Epithelial cell of prostate (primary cell): ENCODE data around the gene LPIN1.
"Not testable (repeated sequence)": the region's sequence is repeated elsewhere in the genome, so short reads cannot be mapped to it uniquely, and the experiment has no call there.

Source experiments
- DNase-seq: peaks from one replicate; pipeline ENCODE4 v3.0.0-alpha.2; 2011; ENCODE audit warnings: low read depth, low spot score
- H3K27ac ChIP-seq: fragments of 450-650 bp; 2 replicates; pipeline ENCODE4 v1.5.1; 2017; ENCODE audit warnings: mild to moderate bottlenecking

The LPIN1 gene

DNA sequence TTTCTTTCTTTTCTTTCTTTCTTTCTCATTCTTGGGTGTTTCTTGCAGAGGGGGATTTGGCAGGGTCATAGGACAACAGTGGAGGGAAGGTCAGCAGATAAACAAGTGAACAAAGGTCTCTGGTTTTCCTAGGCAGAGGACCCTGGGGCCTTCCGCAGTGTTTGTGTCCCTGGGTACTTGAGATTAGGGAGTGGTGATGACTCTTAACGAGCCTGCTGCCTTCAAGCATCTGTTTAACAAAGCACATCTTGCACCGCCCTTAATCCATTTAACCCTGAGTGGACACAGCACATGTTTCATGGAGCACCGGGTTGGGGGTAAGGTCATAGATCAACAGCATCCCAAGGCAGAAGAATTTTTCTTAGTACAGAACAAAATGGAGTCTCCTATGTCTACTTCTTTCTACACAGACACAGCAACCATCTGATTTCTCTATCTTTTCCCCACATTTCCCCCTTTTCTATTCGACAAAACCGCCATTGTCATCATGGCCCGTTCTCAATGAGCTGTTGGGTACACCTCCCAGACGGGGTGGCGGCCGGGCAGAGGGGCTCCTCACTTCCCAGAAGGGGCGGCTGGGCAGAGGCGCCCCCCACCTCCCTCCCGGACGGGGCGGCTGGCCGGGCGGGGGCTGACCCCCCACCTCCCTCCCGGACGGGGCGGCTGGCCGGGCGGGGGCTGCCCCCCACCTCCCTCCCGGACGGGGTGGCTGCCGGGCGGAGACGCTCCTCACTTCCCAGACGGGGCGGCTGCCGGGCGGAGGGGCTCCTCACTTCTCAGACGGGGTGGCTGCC lies 12.9 kb downstream of the LPIN1 start:
- DNase-seq, H3K27ac ChIP-seq: not testable (repeated sequence)

DNA sequence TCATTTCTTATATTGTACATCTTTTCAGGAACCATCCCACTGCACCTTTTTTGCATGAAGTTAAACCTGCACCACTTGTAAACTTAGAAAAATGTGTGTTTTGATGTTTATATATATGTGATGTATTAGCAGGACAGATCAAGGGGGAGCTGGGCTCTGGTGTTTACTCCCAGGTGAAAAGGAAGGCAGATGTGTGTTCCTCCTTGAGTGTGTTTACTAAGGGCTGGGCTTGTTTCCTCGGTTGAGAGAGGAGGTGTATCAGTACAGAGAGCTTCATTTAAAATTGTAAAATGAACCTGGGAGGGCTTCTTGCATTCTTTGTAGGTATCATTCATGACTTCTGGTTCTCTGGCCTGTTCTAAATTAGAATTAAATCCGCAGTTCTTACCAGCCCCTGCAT lies 14.8 kb downstream of the LPIN1 start:
- H3K27ac ChIP-seq, result no peak overlapping the region
- DNase-seq, result no peak

DNA sequence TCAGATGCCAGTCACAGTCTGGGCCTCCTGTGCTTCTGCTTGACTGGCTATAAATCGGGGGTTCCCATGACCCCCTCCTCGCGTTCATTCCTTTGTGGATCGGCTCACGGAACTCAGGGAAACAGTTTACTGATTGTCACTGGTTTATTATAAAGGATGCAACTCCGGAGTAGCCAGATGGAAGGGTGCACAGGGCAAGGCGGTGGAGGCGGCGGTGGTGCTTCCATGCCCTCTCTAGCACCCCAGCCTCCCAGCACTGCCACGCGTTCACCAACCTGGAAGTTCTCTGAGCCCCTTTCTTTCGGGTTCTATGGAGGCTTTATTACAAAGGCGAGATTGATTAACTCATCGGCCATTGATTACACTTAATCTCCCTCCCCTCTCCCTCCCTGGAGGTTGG lies 15.6 kb downstream of the LPIN1 start:
- no peak overlapping the region for H3K27ac ChIP-seq
- no peak for DNase-seq

DNA sequence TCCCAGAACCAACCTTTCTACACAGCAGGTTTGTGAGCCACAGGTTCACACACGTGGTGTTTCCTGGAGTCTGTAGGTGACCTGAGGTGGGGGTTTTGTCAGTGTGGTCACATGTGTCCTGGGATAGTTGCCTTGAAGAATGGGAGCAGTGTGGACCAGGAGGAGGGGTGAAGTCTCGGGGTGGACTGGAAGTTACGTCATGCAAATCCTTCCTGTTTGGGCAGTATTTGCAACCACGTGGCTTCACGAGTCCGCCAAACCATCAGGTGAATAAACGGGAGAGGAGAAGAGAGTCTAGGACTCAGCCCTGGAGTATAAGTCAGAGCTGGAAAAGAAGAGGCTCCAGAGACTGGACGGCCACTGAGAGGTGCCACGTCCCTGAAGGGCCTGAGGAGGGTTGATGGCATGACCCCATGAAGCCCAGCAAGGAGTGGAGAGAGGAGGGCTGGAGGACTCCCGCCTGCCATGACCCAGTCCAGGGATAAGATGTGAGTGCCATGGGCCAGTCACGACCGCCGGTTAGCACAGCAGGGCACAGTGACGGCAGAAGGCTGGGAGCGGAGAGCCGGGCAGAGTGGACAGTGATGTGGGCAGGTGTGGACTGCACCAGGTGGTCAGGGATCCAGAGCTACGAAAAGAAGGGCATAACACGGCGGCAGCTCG lies 16.5 kb downstream of the LPIN1 start:
- no peak for DNase-seq
- no peak overlapping the region for H3K27ac ChIP-seq

DNA sequence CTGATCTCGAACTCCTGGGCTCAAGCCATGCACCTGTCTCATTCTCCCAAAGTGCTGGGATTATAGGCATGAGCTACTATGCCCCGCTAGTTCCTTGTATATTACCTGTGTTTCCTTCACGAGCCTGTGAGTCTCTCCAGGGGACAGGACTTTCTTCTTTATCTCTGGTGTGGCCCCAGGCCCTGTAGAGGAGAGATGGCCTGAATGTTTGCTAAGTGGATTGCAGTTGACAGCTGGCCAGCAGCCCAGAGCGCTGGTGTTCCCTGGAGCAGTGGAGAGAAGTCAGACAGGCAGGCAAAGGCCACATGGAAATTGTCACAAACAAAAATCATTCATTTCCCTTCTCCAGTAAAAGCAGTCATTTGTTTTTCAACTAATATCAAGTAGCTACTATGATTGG lies 17.9 kb downstream of the LPIN1 start:
- no peak for DNase-seq
- H3K27ac ChIP-seq, result no peak overlapping the region

DNA sequence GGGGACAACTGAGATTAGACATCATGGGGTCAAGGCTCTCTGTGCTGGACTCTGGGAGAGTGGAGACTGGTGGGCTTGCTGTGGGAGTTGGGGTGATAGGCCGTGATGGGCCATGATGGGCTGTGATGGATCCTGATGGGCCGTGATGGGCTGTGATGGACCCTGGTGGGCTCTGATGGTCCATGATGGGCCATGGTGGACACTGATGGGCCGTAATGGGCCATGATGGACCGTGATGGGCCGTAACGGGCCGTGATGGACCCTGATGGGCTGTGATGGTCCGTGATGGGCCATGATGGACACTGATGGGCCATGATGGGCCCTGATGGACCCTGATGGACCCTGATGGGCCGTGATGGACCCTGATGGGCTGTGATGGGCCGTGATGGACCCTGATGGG lies 18.5 kb downstream of the LPIN1 start:
- DNase-seq, result no peak

DNA sequence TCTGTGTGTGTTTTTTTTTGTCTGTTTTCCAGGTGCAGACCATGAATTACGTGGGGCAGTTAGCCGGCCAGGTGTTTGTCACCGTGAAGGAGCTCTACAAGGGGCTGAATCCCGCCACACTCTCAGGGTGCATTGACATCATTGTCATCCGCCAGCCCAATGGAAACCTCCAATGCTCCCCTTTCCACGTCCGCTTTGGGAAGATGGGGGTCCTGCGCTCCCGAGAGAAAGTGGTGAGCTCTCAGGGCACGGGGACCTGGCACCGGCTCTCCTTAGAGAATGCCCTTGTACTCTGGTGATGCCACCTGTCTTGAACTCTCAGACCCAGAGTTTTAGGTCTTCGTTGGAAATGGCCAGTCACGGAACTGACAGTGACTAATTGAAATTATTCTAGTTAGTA lies 19.1 kb downstream of the LPIN1 start:
- DNase-seq, result no peak
- H3K27ac ChIP-seq, result no peak overlapping the region

More for the DNA sequence above, 18.5 kb downstream of the LPIN1 start:
- H3K27ac ChIP-seq, result no peak overlapping the region

DNA sequence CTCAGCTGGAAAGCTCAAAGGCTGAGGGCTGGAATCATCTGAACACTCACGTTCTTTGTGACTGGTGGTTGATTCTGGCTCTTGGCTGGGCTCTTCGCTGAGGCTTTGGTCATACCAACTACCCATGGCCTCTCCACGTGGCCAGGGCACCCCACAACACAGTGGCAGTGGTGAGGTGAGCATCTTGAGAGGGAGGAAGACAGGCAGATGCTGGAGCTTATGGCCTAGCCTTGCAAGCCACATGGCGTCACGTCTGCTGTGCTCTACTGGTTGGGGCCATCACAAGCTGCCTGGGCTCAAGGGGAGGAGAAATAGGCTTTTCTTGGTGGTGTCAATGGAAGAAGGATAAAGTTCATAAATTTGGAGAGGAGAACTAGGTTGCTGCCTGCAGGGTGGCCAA lies 19.6 kb downstream of the LPIN1 start:
- H3K27ac ChIP-seq, result no peak overlapping the region
- no peak for DNase-seq

DNA sequence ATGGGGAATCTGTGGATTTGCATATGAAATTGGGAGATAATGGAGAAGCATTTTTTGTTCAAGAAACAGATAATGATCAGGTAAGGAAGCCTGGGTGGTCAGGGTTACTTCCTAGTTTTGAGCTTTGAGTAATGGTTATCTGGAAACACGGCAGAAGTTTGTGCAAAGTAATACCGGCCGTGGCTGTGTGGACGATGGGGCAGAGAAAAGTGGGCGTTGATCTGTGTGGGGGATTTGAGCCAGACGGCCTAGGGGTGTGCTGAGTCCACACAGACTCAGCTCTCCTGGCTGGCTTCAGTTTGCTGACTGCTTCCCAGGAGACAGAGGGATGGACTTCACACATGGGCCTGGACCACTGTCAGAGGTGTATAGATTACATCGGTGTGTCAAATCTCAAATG lies 21.3 kb downstream of the LPIN1 start:
- DNase-seq, result no peak
- H3K27ac ChIP-seq, result no peak overlapping the region

DNA sequence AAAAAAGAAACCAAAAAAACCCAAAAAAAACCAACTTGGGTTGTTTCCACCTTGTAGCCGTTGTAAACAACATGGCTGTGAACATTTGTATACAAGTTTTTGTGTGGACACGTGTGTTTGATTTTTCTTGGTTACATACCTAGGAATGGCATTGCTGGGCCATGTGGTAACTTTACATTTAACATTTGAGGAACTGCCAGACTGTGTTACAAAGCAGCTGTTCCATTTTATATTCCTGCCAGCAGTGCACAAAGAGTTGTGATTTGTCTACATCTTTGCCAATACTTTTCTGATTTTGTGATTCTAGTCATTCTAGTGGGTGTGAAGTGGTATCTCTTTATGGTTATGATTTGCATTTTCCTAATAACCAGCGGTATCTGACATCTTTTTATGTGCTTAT lies 22.5 kb downstream of the LPIN1 start:
- DNase-seq, result no peak
- no peak overlapping the region for H3K27ac ChIP-seq

DNA sequence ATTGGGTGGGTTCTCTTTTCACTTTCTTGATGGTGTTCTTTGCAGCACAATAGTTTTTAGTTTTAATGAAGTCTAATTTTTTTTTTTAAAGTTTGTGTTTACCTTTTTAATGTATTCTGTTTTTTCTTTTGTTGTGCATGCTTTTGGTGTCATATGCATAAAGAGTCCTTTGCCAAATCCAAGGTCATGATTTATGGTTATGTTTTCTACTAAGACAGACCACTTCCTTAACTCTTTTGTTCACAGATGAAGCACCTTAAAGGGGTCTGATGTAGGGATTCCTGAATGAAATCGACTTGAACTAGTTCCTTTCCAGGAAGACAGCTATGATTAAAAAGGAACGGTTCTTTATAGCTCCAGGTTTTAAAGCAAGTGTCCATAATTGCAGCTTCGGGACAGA lies 23.1 kb downstream of the LPIN1 start:
- DNase-seq, result no peak
- H3K27ac ChIP-seq, result no peak overlapping the region

DNA sequence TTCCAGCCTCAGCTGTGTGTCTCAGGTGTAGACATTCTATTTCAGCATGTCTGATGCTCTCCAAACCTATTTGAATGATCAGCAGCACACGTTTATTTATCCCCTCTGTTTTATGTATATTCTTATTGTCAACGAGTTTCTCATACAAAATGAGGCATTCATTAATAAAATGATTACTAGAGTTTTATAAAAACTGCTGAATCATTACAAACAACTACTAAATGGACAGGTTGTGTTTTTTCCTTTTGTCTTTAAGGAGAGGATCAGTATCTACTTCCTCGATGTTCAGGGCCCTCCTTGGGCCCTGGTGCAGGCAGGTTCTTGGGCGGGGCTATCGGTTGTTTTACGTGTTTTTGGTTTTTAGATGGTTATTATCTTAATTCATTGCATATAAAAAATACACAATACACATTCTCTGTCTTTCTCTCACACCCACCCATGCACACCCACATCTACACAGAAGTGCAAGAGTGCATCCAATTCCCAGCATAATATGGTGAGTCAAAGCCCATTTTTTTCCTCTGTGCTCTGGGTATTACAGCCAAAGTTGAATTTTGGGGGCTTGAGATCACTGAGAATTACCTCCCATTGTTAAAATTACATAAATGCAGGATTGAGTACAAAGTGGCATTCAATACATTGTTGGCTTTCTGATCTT lies 24.2 kb downstream of the LPIN1 start:
- DNase-seq, result no peak
- no peak overlapping the region for H3K27ac ChIP-seq

DNA sequence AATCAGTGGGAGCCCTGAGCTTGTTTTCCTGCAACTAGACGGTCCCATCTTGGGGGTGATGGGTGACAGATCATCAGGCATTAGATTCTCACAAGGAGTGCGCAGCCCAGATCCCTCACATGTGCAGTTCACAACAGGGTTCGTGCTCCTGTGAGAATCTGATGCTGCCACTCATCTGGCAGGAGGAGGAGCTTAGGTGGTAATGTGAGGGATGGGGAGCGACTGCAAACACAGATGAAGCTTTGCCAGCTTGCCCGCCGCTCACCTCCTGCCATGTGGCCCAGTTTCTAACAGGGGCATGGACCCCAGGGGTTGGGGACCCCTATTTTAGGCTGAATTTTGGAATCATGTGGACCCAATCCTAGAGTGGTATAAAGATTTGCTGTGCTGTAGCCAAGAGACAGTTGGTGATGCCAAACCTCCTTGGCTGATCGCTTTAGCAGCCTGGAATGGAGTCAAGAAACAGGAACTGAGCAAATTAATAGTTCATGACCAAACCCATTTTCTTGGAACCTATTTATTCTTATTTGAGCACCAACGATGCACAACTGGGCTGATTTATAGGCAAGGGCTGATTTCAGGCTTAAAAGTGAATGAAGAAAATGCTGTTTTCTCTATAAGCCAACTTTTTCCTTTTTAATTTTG lies 25.7 kb downstream of the LPIN1 start:
- DNase-seq, result no peak
- no peak overlapping the region for H3K27ac ChIP-seq

DNA sequence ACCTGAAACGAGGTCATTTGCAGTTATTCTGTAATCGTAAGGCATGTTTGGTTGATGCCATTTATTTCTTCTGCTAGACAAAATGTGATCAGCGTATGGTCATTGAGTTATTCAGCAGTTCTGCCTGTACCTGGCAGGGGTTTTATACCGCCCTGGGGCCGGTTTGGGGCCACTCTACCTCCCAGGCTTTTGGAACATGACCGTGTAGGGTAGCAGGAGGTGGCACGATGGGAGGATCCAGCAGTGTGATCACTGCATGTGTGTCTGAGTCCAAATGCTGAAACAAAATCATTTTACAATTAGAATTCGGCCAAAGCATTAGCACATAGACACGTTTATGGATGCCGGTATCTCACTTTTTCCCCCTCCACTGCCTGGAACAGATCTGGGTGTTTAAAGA lies 26.7 kb downstream of the LPIN1 start:
- no peak for DNase-seq
- no peak overlapping the region for H3K27ac ChIP-seq

DNA sequence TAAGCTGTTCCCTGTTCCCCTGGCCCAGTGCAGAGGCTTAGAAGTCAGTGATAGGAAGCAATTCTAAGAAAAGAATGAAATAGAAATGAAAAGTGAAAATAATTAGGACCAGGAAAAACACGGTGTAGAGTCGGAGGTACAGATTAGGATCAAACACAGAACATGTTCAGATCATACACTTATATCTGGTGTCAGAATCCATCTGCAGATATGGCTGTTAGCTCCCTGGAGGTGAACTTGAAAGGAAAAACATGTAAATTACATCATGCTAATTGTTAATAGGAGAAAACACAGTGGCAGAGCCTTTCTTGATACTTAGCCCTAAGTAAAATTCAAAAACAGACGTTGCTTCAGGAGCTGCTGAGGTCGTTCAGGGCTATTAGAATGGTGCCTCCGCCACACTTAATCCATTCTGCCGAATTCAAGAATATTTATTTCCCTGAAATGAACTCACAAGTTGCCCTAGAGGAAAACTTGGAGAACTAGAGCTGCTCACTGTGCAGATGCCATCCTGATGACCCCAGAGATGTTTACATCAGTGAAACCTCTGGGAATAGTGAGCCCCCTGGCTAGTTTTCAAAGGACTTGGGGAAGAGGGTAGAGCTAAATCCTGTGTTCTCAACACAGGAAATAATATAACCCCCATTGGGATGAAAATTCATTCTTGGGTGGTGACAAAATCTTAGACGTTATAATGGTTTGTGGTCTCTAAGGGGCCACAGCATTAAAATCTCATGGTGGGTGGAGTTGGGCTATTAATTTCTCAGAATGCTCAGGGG lies 27.5 kb downstream of the LPIN1 start:
- no peak for DNase-seq
- no peak overlapping the region for H3K27ac ChIP-seq

DNA sequence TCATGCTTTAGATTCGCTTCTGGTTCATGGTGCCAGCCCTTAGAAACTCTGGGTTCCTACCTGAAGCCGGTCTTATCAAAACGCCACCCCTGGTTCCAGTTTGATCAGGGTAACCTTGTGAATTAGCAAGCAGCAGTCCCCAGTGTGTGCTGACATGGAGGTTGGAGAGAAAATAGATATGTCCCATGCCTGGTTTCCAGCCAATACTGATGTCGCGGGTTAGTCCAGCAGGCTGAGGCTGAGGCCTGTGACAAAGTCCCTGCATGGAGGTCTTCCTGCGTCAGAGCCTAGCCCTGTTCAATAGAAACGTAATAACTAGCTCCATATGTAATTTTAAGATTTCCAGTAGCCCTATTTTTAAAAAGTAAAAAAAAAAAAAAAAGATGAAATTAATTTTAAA lies 28.2 kb downstream of the LPIN1 start:
- no peak overlapping the region for H3K27ac ChIP-seq
- DNase-seq, result no peak

DNA sequence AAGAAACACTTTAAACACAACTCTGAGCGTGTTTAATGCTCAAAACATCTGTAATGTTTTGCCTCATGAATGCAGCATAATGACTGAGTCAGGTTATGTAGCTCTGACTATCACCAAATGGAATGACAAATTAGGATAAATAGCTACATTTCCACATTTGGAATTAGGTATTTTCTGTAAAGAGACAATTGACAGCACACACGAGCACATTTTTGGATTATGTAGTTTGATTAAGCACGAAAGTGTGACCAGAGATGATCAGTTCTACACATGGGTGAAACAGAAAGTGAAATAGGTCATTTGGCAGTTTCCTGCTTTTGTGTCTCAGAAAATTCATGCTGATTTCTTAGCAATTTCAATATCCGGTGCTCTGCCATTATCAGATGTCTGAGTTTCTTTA lies 29.0 kb downstream of the LPIN1 start:
- no peak for DNase-seq
- H3K27ac ChIP-seq, result no peak overlapping the region

DNA sequence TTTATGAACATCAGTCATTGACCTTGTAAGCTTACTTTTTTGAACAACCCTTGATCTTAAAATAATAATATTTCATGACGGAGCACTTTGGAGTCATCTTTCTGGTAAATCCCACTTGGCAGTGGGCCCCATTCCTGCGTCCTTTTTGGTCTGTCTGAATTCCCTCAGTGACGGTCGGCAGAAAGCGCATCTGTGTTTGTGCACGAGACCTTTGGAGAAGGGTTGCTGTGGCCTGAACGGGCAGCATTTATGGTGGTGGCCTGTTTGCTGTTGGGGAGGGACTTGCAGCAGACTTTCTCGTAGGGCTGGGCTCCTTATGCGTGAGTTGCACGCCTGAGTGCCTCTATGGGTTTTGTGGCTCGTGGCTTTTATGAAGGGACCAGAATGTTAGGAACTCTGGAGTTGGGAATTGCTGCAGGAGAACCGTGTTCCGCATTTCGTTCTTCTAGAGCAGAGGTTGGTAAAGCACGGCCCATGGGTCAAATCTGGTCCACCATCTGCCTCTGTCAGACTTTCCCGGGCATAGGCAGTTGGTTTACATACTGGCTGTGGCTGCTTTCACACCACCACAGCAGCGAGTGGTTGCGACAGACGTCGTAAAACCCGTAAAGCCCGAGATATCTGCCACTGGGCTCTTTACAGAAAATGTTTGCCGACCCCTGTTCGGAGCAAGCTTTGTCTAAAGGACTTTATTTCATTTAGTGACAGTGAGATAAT lies 30.8 kb downstream of the LPIN1 start:
- no peak overlapping the region for H3K27ac ChIP-seq
- no peak for DNase-seq

DNA sequence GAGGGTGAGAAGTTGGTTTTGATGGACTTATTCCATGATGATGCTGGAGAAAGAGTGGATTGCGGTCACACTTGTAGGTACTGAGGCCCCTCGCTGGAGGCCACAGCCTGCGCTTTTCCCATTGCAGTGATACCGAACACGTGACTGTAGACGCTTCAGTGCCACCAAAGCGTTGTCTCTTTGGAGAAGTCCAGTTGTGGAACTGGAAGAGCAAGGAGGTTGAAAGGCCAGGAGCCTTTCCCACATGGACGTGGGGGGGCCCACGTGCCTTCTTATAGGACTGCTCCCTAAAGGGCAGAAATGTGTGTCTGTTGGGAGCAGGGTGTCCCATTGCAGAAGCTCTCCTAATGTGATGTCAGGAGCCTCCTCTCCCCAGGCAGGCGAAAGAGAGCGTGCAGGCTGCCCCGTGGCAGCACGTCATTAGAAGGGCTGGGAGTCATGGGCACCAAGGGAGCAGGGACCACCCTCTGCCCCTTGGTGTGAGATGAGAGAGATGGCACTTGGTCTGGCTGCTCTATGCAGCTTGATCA lies 31.5 kb downstream of the LPIN1 start:
- DNase-seq, result no peak
- H3K27ac ChIP-seq, result no peak overlapping the region
